Measurements from ENCODE around the gene PIK3R3.

- no peak for TF ChIP-seq CTCF (IDR thresholded peaks at IDR 0.05)
- TF ChIP-seq POLR2A (IDR thresholded peaks at IDR 0.05): no peak
- no peak for TF ChIP-seq POLR2AphosphoS5 (IDR thresholded peaks at IDR 0.05)
Measured at GRCh38 chr1:46001081-46001785, 131.2 kb downstream of the PIK3R3 start.
